Right ventricle myocardium superior (tissue), 1 donor: ENCODE data around the gene TXNRD3. TPM values are rescaled to one million over a fixed set of nuclear protein-coding genes. Genes with fewer than 3 reads are reported as not detected.
A peak's percentile ranks its signal among the peaks of the same experiment; 100 is the strongest.

Source experiments
- ATAC-seq: fragments of 200-7000 bp; cut with Tn5 transposase; one replicate; pipeline ENCODE4 v1.9.1; 2020; ENCODE audit warnings: mild to moderate bottlenecking; ENCODE audit not compliant: poor library complexity
- DNase-seq: peaks from one replicate; pipeline ENCODE4 v3.0.0-alpha.2; 2020
- intact Hi-C: fragments of 100-400 bp; cut with DNase I; formaldehyde crosslinking; loops from one replicate; pipeline ENCODE4 v1.11.2; 2022
- total RNA-seq: library from RNA; stranded (reverse); fragmentation: NEBNext Ultra II Directional; extraction: Animal tissue kit (Norgen Biotek cat#: 25700); gene quantifications from one replicate; pipeline ENCODE4 v1.2.1, GENCODE V29; 2021
- donor health status: DM: no; HTN: yes; CAD: no; lungs with severe emphysema.

The TXNRD3 gene
- total RNA-seq, 1 donor from 2014 or later: 5.4 TPM

DNA sequence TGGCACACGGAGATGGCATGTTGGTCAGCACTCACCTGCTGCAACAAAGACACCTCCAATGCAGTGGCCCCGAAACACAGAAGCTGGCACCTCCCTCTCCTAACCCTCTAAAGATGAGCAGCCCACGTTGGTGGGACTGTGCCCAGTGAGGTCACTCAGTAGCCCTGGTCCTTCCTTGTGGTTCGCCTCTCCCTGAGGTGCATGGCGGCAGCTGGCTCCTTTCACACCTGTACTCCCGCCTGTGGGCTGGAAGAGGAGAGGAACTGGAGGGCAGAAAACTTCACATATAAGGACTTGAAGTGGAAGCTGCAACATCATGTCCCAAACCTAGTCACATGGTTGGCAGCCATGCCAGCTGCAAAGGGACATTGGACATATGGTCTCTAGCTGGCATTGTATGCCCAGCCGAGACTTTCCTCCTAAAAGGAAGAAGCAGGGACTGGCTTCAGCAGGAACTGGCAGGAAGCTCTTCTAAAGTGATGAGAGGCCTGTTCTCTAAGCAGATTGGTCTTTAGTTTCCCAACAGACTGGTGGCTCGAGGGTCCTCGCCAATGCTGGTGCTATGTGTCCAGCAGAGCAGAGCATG lies 85.4 kb downstream of the TXNRD3 start:
- DNase-seq: no peak
- ATAC-seq: no peak
- intact Hi-C loops: no loop called here

DNA sequence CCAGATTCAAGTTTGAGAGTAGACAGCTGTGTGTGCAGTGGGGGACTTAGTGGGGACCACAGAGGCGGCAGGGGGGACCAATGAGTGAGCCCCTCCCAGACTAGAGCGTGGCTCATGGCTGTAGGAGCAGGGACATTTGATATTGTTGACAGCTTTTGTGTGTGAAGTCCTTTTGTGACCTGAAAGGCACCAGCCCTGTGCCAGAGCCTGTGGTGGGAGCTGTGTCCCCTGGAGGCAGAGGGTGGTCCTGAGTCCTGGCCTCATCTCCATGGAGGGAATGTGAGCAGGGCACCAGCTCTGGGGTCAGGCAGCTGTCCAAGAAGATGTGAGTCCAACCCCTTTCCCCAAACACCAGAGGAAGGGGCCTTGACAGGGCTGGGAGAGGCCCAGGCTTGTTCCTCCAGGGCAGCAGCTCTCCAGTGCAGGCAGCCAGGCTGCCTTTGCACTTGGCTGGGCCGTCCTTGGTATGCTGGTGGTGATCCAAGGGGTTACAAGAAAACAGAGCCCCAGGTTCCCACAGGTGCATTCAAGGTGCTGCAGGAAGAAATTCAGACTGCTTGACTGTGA lies 86.1 kb downstream of the TXNRD3 start:
- ATAC-seq (no peak), DNase-seq (no peak)
- intact Hi-C loops: no loop called here

DNA sequence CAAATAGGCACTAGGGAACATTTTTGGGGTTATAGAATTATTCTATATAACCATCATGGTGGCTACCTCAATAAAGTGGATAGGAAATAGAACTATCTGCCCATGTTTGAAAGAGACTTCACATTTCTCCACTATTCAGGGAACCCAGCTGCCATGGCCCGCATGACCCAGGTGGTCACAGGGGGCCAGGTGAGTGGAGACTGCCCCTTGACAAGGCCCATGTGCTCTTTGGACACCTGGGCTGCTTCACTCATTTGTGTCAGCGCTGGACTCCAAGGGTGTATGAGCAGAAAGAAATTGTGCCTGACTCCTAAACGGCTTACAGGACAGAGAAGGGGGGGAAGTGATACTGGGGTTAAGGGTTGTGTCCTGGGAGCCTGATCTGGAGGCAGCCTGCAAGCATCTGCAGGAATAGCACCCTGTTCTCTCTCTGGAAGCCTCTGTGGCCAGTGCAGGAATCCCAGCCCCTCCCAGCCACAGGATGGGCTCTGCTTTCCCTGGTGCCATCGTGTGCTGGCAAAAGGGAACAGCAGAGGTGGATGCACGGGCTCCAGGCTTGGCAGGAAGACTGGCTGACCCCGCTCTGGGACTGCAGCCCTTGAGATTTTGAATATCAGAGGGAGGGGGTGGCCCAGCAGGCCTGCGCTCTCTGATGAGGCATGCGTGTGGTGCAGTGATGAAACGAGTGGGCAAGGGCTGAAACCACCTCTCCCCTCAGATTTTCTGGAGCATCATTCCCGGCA lies 87.1 kb downstream of the TXNRD3 start:
- intact Hi-C loops: no loop called here
- ATAC-seq (peak; percentile 81), DNase-seq (no peak)

DNA sequence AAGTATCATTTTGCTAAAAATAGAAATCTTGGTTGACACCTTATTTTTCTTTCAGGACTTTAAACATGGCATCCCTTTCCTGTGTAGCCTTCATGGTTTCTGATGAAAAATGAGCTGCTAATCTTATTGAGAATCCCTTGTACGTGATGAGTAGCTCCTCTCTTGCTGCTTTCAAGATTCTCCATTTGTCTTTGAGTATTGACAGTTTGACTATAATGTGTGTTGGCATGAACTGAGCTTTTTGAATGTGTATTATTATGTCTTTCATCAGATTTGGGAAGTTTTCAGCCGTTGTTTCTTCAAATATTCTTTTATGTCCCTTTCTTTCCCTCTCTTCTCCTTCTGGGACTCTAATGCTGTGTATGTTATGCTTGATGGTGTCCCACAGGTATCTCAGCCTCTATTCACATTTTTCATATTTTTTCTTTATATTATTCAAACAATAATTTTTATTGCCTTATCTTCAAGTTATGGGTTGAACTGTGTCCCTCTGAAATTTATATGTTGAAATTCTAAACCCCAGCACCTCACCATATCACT lies 92.1 kb downstream of the TXNRD3 start:
- ATAC-seq: no peak
- intact Hi-C loops: no loop called here

DNA sequence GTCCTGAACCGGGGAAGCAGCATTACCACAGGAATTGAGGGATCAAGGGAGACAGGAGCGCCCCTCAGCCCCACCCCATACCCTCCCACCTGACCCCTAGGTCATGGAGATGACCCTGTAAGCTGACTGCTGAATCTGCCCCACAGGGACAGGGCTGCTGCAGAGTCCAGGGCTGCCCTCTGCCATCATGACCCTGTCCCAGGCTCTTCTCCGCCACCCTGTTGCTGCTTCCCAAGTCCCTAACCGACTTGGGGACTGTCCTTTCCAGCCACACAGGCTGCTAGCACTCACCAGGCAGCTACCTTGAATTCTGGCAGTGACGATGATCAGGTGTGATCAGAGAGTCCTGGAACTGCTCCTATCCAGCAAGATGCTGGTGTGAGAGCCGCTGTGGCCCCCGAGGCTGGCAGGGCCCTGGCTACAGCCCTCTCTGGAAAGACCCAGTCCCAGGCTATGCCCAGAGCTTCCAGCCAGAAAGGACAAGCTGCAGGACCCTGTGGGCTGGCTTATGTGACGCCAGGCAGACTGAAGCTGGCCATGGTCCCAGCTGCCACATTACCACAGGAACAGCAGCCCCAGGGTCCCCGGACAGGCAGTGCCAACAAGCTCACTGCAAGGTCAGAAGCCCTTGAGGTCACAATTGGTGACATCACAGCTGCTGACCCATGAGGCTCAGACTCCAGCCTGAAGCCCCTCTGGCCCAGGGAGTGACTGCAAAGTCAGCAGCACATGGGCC lies 96.4 kb downstream of the TXNRD3 start, which contains the start of gene C3orf22:
Gene C3orf22, minus strand, starts transcription at position 597 of the 736 bp plus-strand sequence. CDS start 5,542 bp downstream, outside the sequence.
- intact Hi-C loops: no loop called here
- DNase-seq (no peak), ATAC-seq (peak; percentile 10)

More for the DNA sequence above, 92.1 kb downstream of the TXNRD3 start:
- DNase-seq: no peak

DNA sequence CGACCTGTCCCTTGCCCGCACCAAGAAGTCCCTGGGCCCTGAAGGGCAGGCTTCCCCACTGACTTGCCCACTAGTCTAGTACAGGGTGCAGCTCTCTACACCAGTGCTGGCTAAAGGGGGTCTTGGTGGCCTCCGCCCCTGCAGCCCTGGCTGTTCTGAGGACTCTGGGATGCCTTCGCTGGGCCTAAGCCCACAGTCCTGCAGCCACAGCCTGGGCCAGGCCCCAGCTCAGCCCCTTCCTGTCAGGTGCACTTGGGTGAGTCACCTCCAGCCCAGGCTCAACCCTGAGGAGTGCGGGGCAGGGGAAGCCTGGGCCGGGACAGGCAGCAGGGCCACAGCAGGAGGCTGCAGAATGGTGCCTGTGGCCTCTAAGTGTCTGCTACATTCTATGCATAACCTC lies 97.2 kb downstream of the TXNRD3 start:
- no peak for ATAC-seq
- intact Hi-C loops: no loop called here
- no peak for DNase-seq

DNA sequence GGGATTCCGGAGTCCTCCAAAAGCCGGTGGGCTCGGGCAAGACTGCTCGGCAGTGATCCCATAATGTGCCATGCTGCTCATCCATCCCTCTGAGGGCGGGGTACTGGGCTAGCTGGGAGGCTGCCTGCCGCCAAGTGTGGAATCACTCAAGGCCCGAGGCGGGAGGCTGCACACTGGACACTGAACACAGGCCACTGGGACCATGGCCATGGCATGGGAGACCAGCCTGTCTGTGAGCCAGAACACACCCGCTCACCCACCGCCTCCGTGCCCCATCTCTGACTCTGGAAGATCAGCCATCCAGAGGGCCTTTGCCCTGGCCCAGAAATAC lies 97.5 kb downstream of the TXNRD3 start:
- intact Hi-C loops: no loop called here
- no peak for DNase-seq
- ATAC-seq: no peak

Other genes with a start within 250 kb of the TXNRD3 start
- gene ZXDC, start 179.2 kb downstream of the TXNRD3 start, total RNA-seq: 16.1 TPM
- not detected for gene UROC1, start 137.4 kb downstream of the TXNRD3 start, total RNA-seq
- 0.11 TPM for gene CHST13, start 131.0 kb downstream of the TXNRD3 start, total RNA-seq
- not detected for gene C3orf22, start 96.2 kb downstream of the TXNRD3 start, total RNA-seq
- gene CHCHD6, start 49.1 kb upstream of the TXNRD3 start, total RNA-seq: 8.3 TPM